Psoas muscle (tissue), 8 donors: ENCODE data around the gene GPR63. TPM values are rescaled to one million over a fixed set of nuclear protein-coding genes. Genes with fewer than 3 reads are reported as not detected.
A peak's percentile ranks its signal among the peaks of the same experiment; 100 is the strongest.

Experiments used
- ATAC-seq, 4 donors: fragments of 200-7000 bp; cut with Tn5 transposase; one replicate each; pipeline ENCODE4 v1.9.1; 2020; ENCODE audit warnings: moderate library complexity in 3 of 4, mild to moderate bottlenecking in 2 of 4
- DNase-seq, 2 donors: peaks; one replicate each; pipeline ENCODE4 v3.0.0-alpha.2; 2020
- H3K27ac ChIP-seq: fragments of 200-600 bp; one replicate; pipeline ENCODE4 v1.8.0; 2022
- H3K27me3 ChIP-seq, 3 donors: fragments of 200-600 bp in 1 of 3; one replicate each; pipeline versions ENCODE4 v1.6.1 to v1.8.0; 2013 to 2022; ENCODE audit warnings: low read length in 2 of 3, mild to moderate bottlenecking in 2 of 3, moderate library complexity in 1 of 3; ENCODE audit not compliant: insufficient read depth in 3 of 3
- H3K36me3 ChIP-seq, 2 donors: fragments of 200-600 bp in 1 of 2; one replicate each; pipeline versions ENCODE4 v1.6.1 to v1.8.0; 2013 to 2022; ENCODE audit warnings: low read depth in 1 of 2, mild to moderate bottlenecking in 1 of 2, moderate library complexity in 1 of 2; ENCODE audit not compliant: insufficient read depth in 1 of 2
- H3K4me1 ChIP-seq: fragments of 200-600 bp; one replicate; pipeline ENCODE4 v1.8.0; 2022
- H3K4me3 ChIP-seq: fragments of 200-600 bp; one replicate; pipeline ENCODE4 v1.8.0; 2022; ENCODE audit warnings: mild to moderate bottlenecking
- H3K9me3 ChIP-seq: fragments of 200-600 bp; one replicate; pipeline ENCODE4 v1.8.0; 2022
- CTCF ChIP-seq: fragments of 200-600 bp; IDR thresholded peaks from one replicate; pipeline ENCODE4 v1.8.0; 2022; ENCODE audit warnings: antibody characterized with exemption
- WGBS, 3 donors: extraction: QIAGEN DNeasy Blood & Tissue Kit; methylation state at CpG; one replicate each; pipeline versions ENCODE4 v1.1.6 to v1.1.7; 2013; 5-methylcytosine and 5-hydroxymethylcytosine counted together
- intact Hi-C, 2 donors: fragments of 100-400 bp; cut with DNase I; formaldehyde crosslinking; loops; one replicate each; pipeline versions ENCODE4 v1.11.0 to v1.14.2; 2022
- polyA plus RNA-seq, 3 donors: library from polyadenylated mRNA; stranded (reverse); fragments of 200-250 nt; gene quantifications; one replicate each; pipeline ENCODE4 v1.2.3, GENCODE V29; 2013
- total RNA-seq, 4 donors: library from RNA; stranded (reverse); fragmentation: NEBNext Ultra II Directional in 2 of 4; extraction: Animal tissue kit (Norgen Biotek cat#: 25700) in 2 of 4; gene quantifications; one replicate each; pipeline versions ENCODE4 v1.2.1 to v1.2.4, GENCODE V29; 2021 to 2023
- donor health status: healthy with polysubstance abuse.
- donor health status: DM: no; HTN: no; CAD: no; lungs with moderate emphysema.
- donor health status: Bipolar disorder and iron deficiency.
- donor health status: healthy.
- donor health status: DM: yes; HTN: yes; CAD: no.
- donor health status: DM: no; HTN: no; CAD: no.
- donor health status: DM: no; HTN: no; CAD: no.
- donor health status: DM: yes; HTN: yes; CAD: no.

GPR63 gene
- total and polyA plus RNA-seq, 7 donors: 0.03 to 0.13 (median 0.07) TPM; not detected in 1

DNA sequence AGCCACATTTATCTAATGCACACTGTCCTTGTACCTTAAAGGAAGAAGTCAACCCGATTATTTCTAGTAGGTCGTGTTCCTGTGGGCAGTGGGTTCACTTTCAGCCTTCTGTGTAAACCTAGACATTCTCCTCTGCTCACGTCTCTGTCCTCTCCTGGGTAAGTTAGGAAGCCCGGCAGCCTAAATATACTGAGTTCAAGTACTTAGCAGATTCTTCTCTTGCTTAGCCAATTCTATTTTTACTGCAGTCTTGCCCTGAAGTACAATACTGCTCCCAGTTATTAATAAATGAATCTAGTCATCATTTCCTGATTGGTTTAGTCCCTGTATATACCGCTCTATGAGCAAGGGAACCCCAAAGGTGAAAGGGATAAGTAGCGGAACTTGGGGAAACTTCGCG, 14.6 kb upstream of the GPR63 start:
- Histone ChIP-seq H3K4me1 (no peaks in the 10 kb centered on the region), H3K9me3 (no peaks in the 10 kb centered on the region), H3K27ac (no peak overlapping the region), H3K4me3 (no peak overlapping the region), H3K27me3 (no peaks in the 10 kb centered on the region), H3K36me3 (no peaks in the 10 kb centered on the region)
- TF ChIP-seq CTCF: no peak
- no peak for ATAC-seq
- intact Hi-C loops: no loop called here
- WGBS, 3 donors: 58 to 85% (median 79%) methylated on average over 8 of the region's 8 CpGs
- DNase-seq: no peak

DNA sequence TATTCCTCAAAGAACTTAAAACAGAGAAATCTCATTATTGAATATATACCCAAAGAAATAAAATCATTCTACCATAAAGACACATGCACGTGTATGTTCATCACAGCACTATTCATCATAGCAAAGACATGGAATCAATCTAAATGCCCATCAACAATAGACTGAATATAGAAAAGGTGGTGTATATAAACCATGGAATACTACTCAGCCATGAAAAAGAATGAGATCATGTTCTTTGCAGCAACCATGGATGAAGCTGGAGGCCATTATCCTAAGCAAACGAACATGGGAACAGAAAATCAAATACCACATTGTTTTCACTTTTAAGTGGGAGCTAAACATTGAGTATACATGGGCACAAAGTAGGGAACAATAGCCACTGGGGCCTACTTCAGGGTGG, 12.3 kb upstream of the GPR63 start:
- DNase-seq (no peak), ATAC-seq (no peak)
- Histone ChIP-seq H3K27ac (no peak overlapping the region), H3K4me1 (no peaks in the 10 kb centered on the region), H3K4me3 (no peak overlapping the region), H3K27me3 (no peaks in the 10 kb centered on the region), H3K36me3 (no peaks in the 10 kb centered on the region), H3K9me3 (no peaks in the 10 kb centered on the region)
- 63 to 77% (median 69%) methylated on average over 2 of the region's 2 CpGs for WGBS, 3 donors
- intact Hi-C loops: no loop called here
- TF ChIP-seq CTCF: no peak

DNA sequence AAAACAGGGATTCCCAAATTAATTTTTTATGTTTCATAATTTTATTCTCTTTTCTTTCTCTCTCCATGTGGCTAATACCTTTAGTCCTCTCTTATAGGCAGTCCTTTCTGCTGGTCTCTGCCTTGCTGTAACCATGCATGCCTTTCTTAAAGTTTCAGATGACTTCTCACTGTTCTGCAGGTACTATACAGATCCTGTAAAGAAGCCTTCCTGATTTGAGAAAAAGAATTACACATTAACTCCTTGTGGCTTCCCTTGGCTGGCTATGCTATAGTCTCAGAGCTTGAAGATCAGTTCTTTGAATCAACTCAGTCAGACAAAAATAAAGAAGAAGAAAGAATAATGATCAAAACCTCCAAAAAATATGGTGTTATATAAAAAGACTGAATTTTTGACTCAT, 7.3 kb upstream of the GPR63 start:
- H3K27ac ChIP-seq: no peak overlapping the region
- no peak overlapping the region for H3K4me3 ChIP-seq
- H3K9me3 ChIP-seq: no peaks in the 10 kb centered on the region
- TF ChIP-seq CTCF: no peak
- intact Hi-C loops: no loop called here
- ATAC-seq: no peak
- H3K4me1 ChIP-seq: no peaks in the 10 kb centered on the region
- no peaks in the 10 kb centered on the region for H3K27me3 ChIP-seq
- H3K36me3 ChIP-seq: no peaks in the 10 kb centered on the region
- DNase-seq: no peak

DNA sequence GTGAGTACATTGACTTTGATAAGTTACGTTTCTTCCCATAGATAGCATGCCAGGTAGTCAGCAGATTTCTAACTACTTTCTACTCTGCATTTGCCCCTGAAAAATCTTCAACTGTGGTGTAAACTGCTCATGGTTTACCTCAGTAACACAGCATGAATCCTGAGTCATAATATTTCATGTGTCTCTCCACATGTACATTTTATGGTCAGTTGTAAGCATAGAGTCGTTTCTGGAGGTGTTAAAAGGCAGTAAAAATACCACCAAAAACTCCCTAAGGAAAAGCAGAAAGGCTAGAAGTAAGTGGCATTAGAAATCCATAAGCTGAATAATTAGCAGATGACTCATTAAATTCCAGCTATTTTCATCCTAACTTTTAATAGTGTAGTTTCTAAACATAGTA, 4.1 kb upstream of the GPR63 start:
- Histone ChIP-seq H3K4me1 (peaks cover 10% of the 10 kb centered on the region), H3K9me3 (no peaks in the 10 kb centered on the region), H3K4me3 (no peak overlapping the region), H3K27me3 (peaks cover 0 to 21% (median 3%) of the 10 kb centered on the region in 3 donors), H3K36me3 (no peaks in the 10 kb centered on the region), H3K27ac (no peak overlapping the region)
- DNase-seq (no peak), ATAC-seq (no peak)
- no peak for TF ChIP-seq CTCF
- 26 to 33% (median 28%) methylated on average over 2 of the region's 2 CpGs for WGBS, 3 donors
- intact Hi-C loops: no loop called here

GRCh38 chr6:96836631-96837080, 621 bp downstream of the GPR63 start:
- WGBS, 3 donors: 0 to 2% (median 1%) methylated on average over 27 of the region's 27 CpGs
- ATAC-seq (peak; percentile 13 to 37 (median 26)), DNase-seq (no peak)
- no peaks in the 10 kb centered on the region for H3K36me3 ChIP-seq
- H3K9me3 ChIP-seq: no peaks in the 10 kb centered on the region
- peaks cover 10% of the 10 kb centered on the region for H3K4me1 ChIP-seq
- peaks cover 0 to 33% (median 3%) of the 10 kb centered on the region in 3 donors for H3K27me3 ChIP-seq
- no peak overlapping the region for H3K27ac ChIP-seq
- H3K4me3 ChIP-seq: peak overlapping the region; percentile 76
- intact Hi-C loops: no loop called here
- TF ChIP-seq CTCF: no peak
